ENCODE results near the gene TNS1. TPM values are rescaled to one million over a fixed set of nuclear protein-coding genes. Genes with fewer than 3 reads are reported as not detected.

TNS1 gene
- total RNA-seq, 1 experiment from 2014 or later: 3.4 TPM

GRCh38 chr2:217828336-217828735 is 174.5 kb downstream of the TNS1 start:
- Histone ChIP-seq H3K23ac (ENCODE audit: insufficient read length, low read depth, low read length) (no peak overlapping the region), H3K23me2 (ENCODE audit: insufficient read length, low read depth, low read length, poor library complexity, severe bottlenecking) (no peaks in the 10 kb centered on the region), H3K4me1 (ENCODE audit: insufficient read depth, low read length) (no peaks in the 10 kb centered on the region), H3K9me3 (ENCODE audit: control insufficient read depth, low read depth, low read length) (no peaks in the 10 kb centered on the region), H3K79me1 (ENCODE audit: insufficient read depth, low read depth, low read length, poor library complexity, severe bottlenecking) (no peaks in the 10 kb centered on the region), H2BK20ac (ENCODE audit: low read depth, low read length, poor library complexity, severe bottlenecking) (no peak overlapping the region), H3K14ac (ENCODE audit: insufficient read depth, low read length) (no peak overlapping the region), H2AFZ (ENCODE audit: low read length) (no peak overlapping the region), H3K56ac (ENCODE audit: insufficient read length, low read depth, low read length) (no peak overlapping the region), H4K20me1 (ENCODE audit: control insufficient read depth, insufficient read depth, insufficient read length) (no peaks in the 10 kb centered on the region), H3K27ac (ENCODE audit: insufficient read length, low read depth, low read length) (no peak overlapping the region), H3K4me2 (ENCODE audit: insufficient read depth, insufficient read length, low read length) (no peak overlapping the region), H3K79me2 (ENCODE audit: insufficient read depth, low read length) (no peaks in the 10 kb centered on the region), H4K5ac (ENCODE audit: insufficient read length, low read depth, low read length) (no peak overlapping the region), H3K18ac (ENCODE audit: insufficient read length, low read depth, low read length) (no peak overlapping the region), H4K91ac (ENCODE audit: insufficient read length, low read depth, low read length) (no peak overlapping the region), H3K4ac (ENCODE audit: low read depth, low read length) (no peak overlapping the region), H3T11ph (ENCODE audit: low read length) (no peak overlapping the region), H2BK15ac (ENCODE audit: low read depth, low read length) (no peak overlapping the region), H2BK12ac (ENCODE audit: insufficient read length, low read depth, low read length) (no peak overlapping the region), H3K27me3 (ENCODE audit: insufficient read depth, low read length) (no peaks in the 10 kb centered on the region), H2BK5ac (ENCODE audit: insufficient read length, low read length) (no peak overlapping the region), H4K8ac (replicated peaks; ENCODE audit: insufficient read length, low read depth, low read length) (no peak overlapping the region), H2AK5ac (ENCODE audit: insufficient read length, low read length) (no peak overlapping the region), H3K9ac (ENCODE audit: extremely low read depth, insufficient read length, low read length) (no peak overlapping the region), H2BK120ac (ENCODE audit: low read depth, low read length, poor library complexity, severe bottlenecking) (no peak overlapping the region)
- H3K27me3 Mint-ChIP-seq (ENCODE audit: low read depth): peaks cover 4% of the 10 kb centered on the region; the same call in 1 of the 2 replicates
- TF ChIP-seq, protein P1, sequence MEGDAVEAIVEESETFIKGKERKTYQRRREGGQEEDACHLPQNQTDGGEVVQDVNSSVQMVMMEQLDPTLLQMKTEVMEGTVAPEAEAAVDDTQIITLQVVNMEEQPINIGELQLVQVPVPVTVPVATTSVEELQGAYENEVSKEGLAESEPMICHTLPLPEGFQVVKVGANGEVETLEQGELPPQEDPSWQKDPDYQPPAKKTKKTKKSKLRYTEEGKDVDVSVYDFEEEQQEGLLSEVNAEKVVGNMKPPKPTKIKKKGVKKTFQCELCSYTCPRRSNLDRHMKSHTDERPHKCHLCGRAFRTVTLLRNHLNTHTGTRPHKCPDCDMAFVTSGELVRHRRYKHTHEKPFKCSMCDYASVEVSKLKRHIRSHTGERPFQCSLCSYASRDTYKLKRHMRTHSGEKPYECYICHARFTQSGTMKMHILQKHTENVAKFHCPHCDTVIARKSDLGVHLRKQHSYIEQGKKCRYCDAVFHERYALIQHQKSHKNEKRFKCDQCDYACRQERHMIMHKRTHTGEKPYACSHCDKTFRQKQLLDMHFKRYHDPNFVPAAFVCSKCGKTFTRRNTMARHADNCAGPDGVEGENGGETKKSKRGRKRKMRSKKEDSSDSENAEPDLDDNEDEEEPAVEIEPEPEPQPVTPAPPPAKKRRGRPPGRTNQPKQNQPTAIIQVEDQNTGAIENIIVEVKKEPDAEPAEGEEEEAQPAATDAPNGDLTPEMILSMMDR (conservative IDR thresholded peaks at IDR 0.05): no peak
- no CpG with 5 or more reads among the region's 4 CpGs for WGBS (ENCODE audit: extremely low coverage, insufficient read length, low lambda C conversion rate)
- DNase-seq: no peak
- peaks cover 4 to 19% of the 10 kb centered on the region in 2 experiments for H3K4me1 Mint-ChIP-seq
- no peaks in the 10 kb centered on the region for H3K9me3 Mint-ChIP-seq
- no peak overlapping the region for H3K4me3 Mint-ChIP-seq
- no peaks in the 10 kb centered on the region for H3K36me3 Mint-ChIP-seq (ENCODE audit: insufficient read depth in 1 of 3, low read depth in 3 of 3)
- no peak overlapping the region; a peak in 1 of 7 replicates for H3K27ac Mint-ChIP-seq
